ENCODE measurements around the gene TSHZ2.

- TF ChIP-seq POLR2A (IDR thresholded peaks at IDR 0.05) (no peak), CTCF (IDR thresholded peaks at IDR 0.05) (no peak)
Measured at GRCh38 chr20:53210041-53210440, 237.9 kb downstream of the TSHZ2 start.

All from testis (tissue), 2 donors.